Muscle layer of colon (tissue), 2 donors: Measurements from ENCODE around the gene ZNF727.
"Not testable (repeated sequence)": the region's sequence is repeated elsewhere in the genome, so short reads cannot be mapped to it uniquely, and the experiment has no call there.

Experiments
- H3K27ac ChIP-seq: one replicate; pipeline ENCODE4 v1.7.0; 2013; ENCODE audit warnings: low read depth, mild to moderate bottlenecking, low read length, moderate library complexity
- H3K27me3 ChIP-seq, 2 donors: one replicate each; pipeline ENCODE4 v1.7.0; 2013; ENCODE audit warnings: low read length in 2 of 2, mild to moderate bottlenecking in 2 of 2; ENCODE audit not compliant: insufficient read depth in 2 of 2, control insufficient read depth in 1 of 2
- H3K36me3 ChIP-seq: one replicate; pipeline ENCODE4 v1.7.0; 2013; ENCODE audit warnings: mild to moderate bottlenecking, low read length; ENCODE audit not compliant: insufficient read depth
- H3K4me1 ChIP-seq: one replicate; pipeline ENCODE4 v1.7.0; 2013; ENCODE audit warnings: mild to moderate bottlenecking, low read length; ENCODE audit not compliant: insufficient read depth
- H3K4me3 ChIP-seq, 2 donors: one replicate each; pipeline ENCODE4 v1.7.0; 2013; ENCODE audit warnings: low read length in 2 of 2, low read depth in 1 of 2, mild to moderate bottlenecking in 1 of 2, moderate library complexity in 1 of 2
- H3K9ac ChIP-seq: one replicate; pipeline ENCODE4 v1.7.0; 2013; ENCODE audit warnings: low read length
- H3K9me3 ChIP-seq: one replicate; pipeline ENCODE4 v1.7.0; 2013; ENCODE audit warnings: mild to moderate bottlenecking, low read length
- donor health status: abdominal sarcoma.
- donor health status: Adenocarcinoma of cecum.

Gene ZNF727

DNA sequence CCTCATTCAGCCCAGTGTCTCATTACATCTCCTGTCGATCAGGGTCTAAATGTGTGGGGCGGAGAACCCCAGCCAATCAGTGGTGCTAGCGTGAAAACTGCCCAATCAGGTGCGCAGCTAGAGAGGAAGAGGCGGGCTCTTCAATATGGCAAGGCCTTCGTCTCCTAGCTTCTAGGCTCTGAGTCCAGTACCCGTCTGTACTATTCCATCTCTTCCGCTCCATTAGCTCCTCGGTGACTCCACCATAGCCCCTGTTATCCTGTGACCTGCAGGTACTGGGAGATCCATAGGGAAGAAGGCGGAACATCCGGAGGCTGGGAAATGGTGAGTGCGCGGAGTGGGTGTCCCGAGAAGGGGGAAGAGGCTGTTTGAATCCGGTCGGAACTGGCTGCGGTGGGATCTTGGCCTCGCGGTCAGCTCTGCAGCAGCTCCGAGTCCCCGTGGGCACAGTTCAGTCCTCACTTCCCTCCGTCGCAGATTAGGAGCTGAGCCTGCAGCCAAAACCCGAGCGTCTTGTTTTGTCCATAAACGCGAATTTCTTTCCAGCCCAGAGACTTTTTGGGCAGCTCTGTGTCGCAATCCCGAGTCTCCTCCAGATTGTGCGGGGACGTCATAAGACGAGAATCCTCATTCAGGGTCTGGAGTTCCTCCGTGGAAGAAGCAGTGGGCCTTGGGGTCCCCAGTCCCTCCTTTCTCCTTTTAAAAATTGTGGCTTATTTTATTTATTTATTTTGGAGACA, at the start of gene ZNF727:
TSS of gene ZNF727 (plus strand) at position 134 of the 740 bp plus-strand sequence. CDS start at position 322, 188 bp downstream.
- H3K9ac ChIP-seq, result peak within 1 kb of the TSS; percentile 84
- no peaks in the 10 kb centered on the region for H3K9me3 ChIP-seq
- H3K4me1 ChIP-seq, result peaks cover 6% of the 10 kb centered on the region
- peak within 1 kb of the TSS; percentile 50 to 84 for H3K4me3 ChIP-seq
- H3K27ac ChIP-seq, result peak within 1 kb of the TSS; percentile 36
- H3K36me3 ChIP-seq, result no peaks in the 10 kb centered on the region
- H3K27me3 ChIP-seq, result no peaks in the 10 kb centered on the region

DNA sequence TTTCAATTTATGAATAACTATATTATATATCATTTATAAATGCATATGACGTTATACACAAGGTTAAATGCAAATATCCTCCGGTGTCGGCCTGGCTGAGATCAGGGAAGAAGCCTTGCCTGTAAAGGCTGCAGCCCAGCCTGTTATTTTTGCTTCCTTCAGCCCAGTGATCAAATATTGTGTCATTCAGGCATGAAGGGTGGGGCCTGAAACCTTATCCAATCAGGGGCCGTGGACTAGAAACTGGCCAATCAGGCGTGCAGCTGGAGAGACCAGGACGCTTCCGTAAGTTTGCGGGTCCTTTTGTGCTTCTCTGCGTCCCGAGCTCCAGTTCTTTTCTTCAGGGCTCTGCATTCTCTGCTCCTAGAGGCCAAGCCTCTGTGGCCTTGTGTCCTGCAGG, 46.7 kb upstream of the ZNF727 start, which contains the start of gene ZNF722:
TSS of gene ZNF722 (plus strand) at position 301 of the 400 bp plus-strand sequence. CDS start 113 bp downstream, outside the sequence.
- Histone ChIP-seq H3K9me3 (no peaks in the 10 kb centered on the region), H3K36me3 (no peaks in the 10 kb centered on the region), H3K4me3 (no peak within 1 kb of the TSS), H3K9ac (no peak within 1 kb of the TSS), H3K27me3 (no peaks in the 10 kb centered on the region), H3K4me1 (no peaks in the 10 kb centered on the region), H3K27ac (no peak within 1 kb of the TSS)

DNA sequence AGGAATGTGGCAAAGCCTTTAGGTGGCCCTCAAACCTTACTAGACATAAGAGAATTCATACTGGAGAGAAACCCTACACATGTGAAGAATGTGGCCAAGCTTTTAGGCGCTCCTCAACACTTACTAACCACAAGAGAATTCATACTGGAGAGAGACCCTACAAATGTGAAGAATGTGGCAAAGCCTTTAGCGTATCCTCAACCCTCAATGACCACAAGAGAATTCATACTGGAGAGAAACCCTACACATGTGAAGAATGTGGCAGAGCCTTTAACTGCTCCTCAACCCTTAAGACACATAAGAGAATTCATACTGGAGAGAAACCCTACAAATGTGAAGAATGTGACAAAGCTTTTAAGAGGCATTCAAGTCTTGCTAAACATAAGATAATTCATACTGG, 29.7 kb upstream of the ZNF727 start:
- H3K9me3 ChIP-seq, H3K27me3 ChIP-seq, H3K27ac ChIP-seq, H3K9ac ChIP-seq, H3K4me1 ChIP-seq, H3K36me3 ChIP-seq, H3K4me3 ChIP-seq: not testable (repeated sequence)

DNA sequence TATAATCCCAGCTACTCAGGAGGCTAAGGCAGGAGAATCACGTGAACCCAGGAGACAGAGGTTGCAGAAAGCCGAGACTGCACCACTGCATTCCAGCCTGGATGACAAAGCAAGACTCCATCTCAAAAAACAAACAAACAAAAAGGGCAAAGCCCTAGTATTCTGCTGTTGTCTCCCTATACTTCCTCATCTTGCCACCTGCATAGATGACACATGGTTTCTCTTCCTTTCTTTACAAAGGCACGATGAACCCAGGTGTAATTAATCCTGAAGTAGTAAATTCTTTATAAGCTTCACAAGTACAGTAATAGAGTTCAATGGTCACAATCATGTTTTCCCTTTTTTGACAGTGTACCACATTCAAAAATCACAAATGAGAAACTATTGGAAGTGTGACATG, 9.8 kb upstream of the ZNF727 start:
- Histone ChIP-seq H3K9me3 (peaks cover 7% of the 10 kb centered on the region), H3K4me1 (no peaks in the 10 kb centered on the region), H3K9ac (no peak overlapping the region), H3K27ac (no peak overlapping the region), H3K27me3 (no peaks in the 10 kb centered on the region), H3K4me3 (no peak overlapping the region), H3K36me3 (no peaks in the 10 kb centered on the region)

DNA sequence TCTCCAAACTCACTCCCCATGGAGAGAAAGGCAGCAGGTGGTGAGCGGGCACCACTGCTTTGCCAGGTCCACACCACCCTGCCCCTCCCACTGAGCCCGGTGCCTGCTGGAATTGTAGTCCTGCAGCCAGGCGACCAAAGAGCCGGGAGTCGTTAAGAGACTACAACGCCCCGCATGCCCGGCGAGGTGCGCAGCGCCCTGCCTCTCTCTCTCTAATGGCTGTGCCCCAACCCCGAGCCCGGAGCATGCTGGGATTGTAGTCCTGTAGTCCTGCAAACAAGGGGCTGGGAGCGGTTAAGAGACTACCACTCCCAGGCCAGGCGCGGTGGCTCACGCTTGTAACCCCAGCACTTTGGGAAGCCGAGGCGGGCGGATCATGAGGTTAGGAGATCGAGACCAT, 8.1 kb upstream of the ZNF727 start:
- Histone ChIP-seq H3K27me3 (no peaks in the 10 kb centered on the region), H3K4me3 (no peak overlapping the region), H3K9me3 (peaks cover 7% of the 10 kb centered on the region), H3K4me1 (no peaks in the 10 kb centered on the region), H3K27ac (no peak overlapping the region), H3K9ac (no peak overlapping the region), H3K36me3 (no peaks in the 10 kb centered on the region)

DNA sequence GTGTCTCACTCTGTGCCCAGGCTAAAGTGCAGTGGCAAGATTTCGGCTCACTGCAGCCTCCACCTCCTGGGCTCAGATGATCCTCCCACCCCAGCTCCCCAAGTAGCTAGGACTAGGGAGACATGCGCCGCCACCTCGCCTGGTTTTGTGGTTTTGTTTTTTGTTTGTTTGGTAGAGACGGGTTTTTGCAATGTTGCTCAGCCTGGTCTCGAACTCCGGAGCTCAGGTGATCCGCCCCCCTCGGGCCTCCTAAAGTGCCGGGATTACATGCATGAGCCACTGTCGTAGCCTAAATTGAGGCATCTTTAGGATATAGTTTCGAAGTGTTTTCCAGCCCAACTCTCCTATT, 781 bp downstream of the ZNF727 start:
- peaks cover 6% of the 10 kb centered on the region for H3K4me1 ChIP-seq
- H3K4me3 ChIP-seq, result peak overlapping the region; percentile 50 to 84
- peak overlapping the region; percentile 36 for H3K27ac ChIP-seq
- no peaks in the 10 kb centered on the region for H3K27me3 ChIP-seq
- H3K9me3 ChIP-seq, result no peaks in the 10 kb centered on the region
- peak overlapping the region; percentile 84 for H3K9ac ChIP-seq
- no peaks in the 10 kb centered on the region for H3K36me3 ChIP-seq

DNA sequence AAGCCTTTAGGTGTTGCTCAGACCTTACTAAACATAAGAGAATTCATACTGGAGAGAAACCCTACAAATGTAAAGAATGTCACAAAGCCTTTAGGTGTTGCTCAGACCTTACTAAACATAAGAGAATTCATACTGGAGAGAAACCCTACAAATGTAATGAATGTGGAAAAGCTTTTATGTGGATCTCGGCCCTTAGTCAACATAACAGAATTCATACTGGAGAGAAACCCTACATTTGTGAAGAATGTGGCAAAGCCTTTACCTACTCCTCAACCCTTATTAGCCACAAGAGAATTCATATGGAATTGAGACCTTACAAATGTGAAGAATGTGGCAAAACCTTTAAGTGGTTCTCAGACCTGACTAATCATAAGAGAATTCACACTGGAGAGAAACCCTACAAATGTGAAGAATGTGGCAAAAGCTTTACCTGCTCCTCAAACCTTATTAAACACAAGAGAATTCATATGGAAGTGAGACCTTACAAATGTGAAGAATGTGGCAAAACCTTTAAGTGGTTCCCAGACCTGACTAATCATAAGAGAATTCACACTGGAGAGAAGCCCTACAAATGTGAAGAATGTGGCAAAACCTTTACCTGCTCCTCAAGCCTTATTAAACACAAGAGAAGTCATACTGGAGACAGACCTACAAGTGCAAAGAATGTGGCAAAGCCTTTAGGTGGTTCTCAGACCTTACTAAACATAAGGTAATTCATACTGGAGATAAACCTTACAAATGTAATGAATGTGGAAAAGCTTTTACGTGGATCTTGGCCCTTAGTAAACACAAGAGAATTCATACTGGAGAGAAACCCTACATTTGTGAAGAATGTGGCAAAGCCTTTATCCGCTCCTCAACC, 32.8 kb downstream of the ZNF727 start:
- not testable (repeated sequence) for H3K9ac ChIP-seq, H3K27ac ChIP-seq, H3K27me3 ChIP-seq, H3K4me1 ChIP-seq
- Histone ChIP-seq H3K4me3 (peak overlapping the region in 1 of 2 donors; percentile 18), H3K9me3 (peaks cover 94% of the 10 kb centered on the region), H3K36me3 (peaks cover 17% of the 10 kb centered on the region)

DNA sequence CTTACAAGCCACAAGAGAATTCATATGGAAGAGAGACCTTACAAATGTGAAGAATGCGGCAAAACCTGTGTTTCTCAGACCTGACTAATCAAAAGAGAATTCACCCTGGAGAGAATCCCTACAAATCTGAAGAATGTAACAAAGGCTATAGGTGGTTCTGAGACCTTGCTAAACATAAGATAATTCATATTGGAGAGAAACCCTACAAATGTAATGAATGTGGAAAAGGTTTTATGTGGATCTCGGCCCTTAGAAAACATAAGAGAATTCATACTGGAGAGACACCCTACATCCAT, 33.4 kb downstream of the ZNF727 start:
- Histone ChIP-seq H3K36me3 (peaks cover 17% of the 10 kb centered on the region), H3K4me1 (no peaks in the 10 kb centered on the region), H3K4me3 (peak overlapping the region in 1 of 2 donors; percentile 18), H3K9me3 (peaks cover 95% of the 10 kb centered on the region), H3K27ac (no peak overlapping the region), H3K27me3 (no peaks in the 10 kb centered on the region), H3K9ac (no peak overlapping the region)

DNA sequence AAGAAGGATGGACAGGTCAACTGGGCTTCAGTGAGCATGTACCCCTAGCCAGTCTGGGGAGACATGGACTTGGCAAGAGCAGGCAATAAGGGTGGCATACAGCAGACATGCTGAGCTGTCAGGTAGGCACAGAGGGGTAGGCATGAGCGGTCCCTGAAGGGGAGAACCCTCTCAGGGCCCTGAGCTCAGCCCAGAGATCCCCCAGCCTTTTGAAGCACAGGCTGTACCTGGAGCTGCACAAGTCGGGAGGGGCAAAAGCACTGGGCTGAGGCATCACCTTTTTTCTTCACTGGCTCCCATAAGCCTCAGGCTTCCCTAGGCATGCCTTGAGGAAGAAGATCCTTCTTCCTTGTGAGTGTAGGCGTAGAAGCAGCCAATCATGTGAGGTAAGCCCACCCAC, 42.3 kb downstream of the ZNF727 start:
- no peak overlapping the region for H3K27ac ChIP-seq
- no peaks in the 10 kb centered on the region for H3K27me3 ChIP-seq
- no peaks in the 10 kb centered on the region for H3K4me1 ChIP-seq
- no peak overlapping the region for H3K9ac ChIP-seq
- peaks cover 34% of the 10 kb centered on the region for H3K9me3 ChIP-seq
- H3K36me3 ChIP-seq, result no peaks in the 10 kb centered on the region
- H3K4me3 ChIP-seq, result no peak overlapping the region

DNA sequence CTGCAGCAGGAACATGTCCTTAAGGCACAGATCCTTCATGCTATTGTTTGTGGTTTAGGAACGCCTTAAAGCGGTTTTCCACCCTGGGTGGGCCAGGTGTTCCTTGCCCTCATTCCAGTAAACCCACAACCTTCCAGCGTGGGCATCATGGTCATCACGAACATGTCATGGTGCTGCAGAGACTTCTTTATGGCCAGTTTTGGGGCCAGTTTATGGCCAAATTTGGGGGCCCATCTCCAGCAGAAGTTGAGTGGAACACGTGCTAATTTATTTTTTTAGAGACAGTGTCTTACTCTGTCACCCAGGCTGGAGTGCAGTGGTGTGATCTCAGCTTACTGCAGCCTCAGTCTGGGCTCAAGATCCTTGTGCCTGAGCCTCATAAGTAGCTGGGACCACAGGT, 43.6 kb downstream of the ZNF727 start:
- H3K27me3 ChIP-seq, result not testable (repeated sequence)

More for the DNA sequence above, 43.6 kb downstream of the ZNF727 start:
- H3K9ac ChIP-seq, H3K4me3 ChIP-seq, H3K4me1 ChIP-seq, H3K36me3 ChIP-seq, H3K27ac ChIP-seq: not testable (repeated sequence)
- peaks cover 24% of the 10 kb centered on the region for H3K9me3 ChIP-seq
